Tibial nerve (tissue), 4 donors: Measurements from ENCODE around the gene TRIM64C.
"Not testable (repeated sequence)": the region's sequence is repeated elsewhere in the genome, so short reads cannot be mapped to it uniquely, and the experiment has no call there.

ENCODE experiments used
- EP300 ChIP-seq, 2 donors: sonication (generic); formaldehyde crosslinking; IDR thresholded peaks; one replicate each; pipeline ENCODE4 v1.6.1; 2017; ENCODE audit warnings: antibody characterized with exemption in 2 of 2, mild to moderate bottlenecking in 1 of 2
- POLR2A ChIP-seq, 2 donors: fragments of 450-650 bp; IDR thresholded peaks; one replicate each; pipeline ENCODE4 v1.6.1; 2017; ENCODE audit warnings: antibody characterized with exemption in 2 of 2, mild to moderate bottlenecking in 2 of 2, moderate library complexity in 2 of 2
- TF ChIP-seq, protein P1 (sequence below), 5 experiments: fragments of 200-600 bp in 3 of 5; fragments of 450-650 bp in 2 of 5; sonication (generic) in 3 of 5; IDR thresholded peaks; one replicate each; pipeline ENCODE4 v1.5.1; 2016 to 2019; ENCODE audit warnings: antibody characterized with exemption in 5 of 5, mild to moderate bottlenecking in 3 of 5, moderate library complexity in 2 of 5

- TF ChIP-seq, protein P1, sequence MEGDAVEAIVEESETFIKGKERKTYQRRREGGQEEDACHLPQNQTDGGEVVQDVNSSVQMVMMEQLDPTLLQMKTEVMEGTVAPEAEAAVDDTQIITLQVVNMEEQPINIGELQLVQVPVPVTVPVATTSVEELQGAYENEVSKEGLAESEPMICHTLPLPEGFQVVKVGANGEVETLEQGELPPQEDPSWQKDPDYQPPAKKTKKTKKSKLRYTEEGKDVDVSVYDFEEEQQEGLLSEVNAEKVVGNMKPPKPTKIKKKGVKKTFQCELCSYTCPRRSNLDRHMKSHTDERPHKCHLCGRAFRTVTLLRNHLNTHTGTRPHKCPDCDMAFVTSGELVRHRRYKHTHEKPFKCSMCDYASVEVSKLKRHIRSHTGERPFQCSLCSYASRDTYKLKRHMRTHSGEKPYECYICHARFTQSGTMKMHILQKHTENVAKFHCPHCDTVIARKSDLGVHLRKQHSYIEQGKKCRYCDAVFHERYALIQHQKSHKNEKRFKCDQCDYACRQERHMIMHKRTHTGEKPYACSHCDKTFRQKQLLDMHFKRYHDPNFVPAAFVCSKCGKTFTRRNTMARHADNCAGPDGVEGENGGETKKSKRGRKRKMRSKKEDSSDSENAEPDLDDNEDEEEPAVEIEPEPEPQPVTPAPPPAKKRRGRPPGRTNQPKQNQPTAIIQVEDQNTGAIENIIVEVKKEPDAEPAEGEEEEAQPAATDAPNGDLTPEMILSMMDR (IDR thresholded peaks at IDR 0.05), result not testable (repeated sequence)
- TF ChIP-seq POLR2A, EP300 (IDR thresholded peaks at IDR 0.05): not testable (repeated sequence)
Observed at GRCh38 chr11:49048229-49048628, 10.7 kb downstream of the TRIM64C start.
